Astrocyte of the spinal cord (primary cell): ENCODE measurements around the gene TMEM129.
"Not testable (repeated sequence)": the region's sequence is repeated elsewhere in the genome, so short reads cannot be mapped to it uniquely, and the experiment has no call there.

Experiments
- DNase-seq: peaks from one replicate; pipeline ENCODE4 v3.0.0; 2011; ENCODE audit warnings: low read depth, low spot score
- H3K4me3 ChIP-seq: 2 replicates; pipeline ENCODE4 v1.5.1; 2011; ENCODE audit warnings: low read depth, mild to moderate bottlenecking, low read length, moderate library complexity
- in situ Hi-C: cut with HindIII; loops from 2 replicates; pipeline ENCODE4 v1.10.0; 2017; ENCODE audit warnings: low sequenced_read_pairs
- TF ChIP-seq, protein P1 (sequence below): IDR thresholded peaks from 2 replicates; pipeline ENCODE4 v1.5.1; 2012; ENCODE audit warnings: low read depth, mild to moderate bottlenecking, low read length, inconsistent platforms

TMEM129 gene

DNA sequence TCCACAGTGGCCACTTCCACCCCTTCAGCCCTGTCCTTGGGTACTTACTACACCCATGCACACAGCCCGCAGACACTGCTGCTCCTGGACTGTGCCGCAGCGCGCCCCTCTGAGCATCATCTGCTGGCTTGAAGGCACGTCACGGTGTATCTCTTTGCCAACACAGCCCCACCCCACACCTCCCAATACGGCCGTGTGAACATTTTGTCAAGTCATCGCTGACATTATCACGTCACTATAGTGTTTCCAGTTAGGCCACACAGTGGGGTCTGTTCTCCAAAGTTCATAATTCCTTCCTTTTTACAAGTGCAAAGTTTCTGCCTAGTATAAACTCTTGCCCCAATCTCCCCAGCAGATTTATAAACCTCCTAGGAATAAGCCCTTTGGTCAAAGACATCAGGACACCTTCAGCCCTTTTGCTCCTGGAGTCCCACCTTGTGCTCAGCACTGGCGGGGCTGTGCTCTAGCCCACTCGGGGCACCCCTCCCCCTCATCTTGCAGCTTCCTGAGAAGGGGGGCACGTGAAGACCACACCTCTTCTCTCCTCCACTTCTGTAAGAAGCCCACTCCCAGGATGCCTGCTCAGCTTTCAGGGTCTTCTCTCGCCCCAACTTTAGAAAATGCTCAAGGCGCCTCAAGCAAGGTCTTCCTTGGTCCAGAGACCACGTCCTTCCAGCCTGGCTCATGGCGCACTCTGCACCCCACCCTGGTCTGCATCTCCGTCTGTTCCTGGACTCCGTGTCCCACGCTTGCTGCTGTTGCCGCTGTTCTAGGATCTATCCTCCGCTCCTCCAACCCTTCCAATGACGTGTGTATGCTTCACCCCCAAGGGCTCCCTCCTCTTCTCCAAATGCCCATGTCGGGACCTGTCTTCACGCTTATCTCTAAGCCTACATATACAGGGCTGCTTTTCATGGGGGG, 44.3 kb downstream of the TMEM129 start:
- DNase-seq = no peak
- H3K4me3 ChIP-seq = no peak overlapping the region
- in situ Hi-C loops = no loop called here
- TF ChIP-seq, protein P1, sequence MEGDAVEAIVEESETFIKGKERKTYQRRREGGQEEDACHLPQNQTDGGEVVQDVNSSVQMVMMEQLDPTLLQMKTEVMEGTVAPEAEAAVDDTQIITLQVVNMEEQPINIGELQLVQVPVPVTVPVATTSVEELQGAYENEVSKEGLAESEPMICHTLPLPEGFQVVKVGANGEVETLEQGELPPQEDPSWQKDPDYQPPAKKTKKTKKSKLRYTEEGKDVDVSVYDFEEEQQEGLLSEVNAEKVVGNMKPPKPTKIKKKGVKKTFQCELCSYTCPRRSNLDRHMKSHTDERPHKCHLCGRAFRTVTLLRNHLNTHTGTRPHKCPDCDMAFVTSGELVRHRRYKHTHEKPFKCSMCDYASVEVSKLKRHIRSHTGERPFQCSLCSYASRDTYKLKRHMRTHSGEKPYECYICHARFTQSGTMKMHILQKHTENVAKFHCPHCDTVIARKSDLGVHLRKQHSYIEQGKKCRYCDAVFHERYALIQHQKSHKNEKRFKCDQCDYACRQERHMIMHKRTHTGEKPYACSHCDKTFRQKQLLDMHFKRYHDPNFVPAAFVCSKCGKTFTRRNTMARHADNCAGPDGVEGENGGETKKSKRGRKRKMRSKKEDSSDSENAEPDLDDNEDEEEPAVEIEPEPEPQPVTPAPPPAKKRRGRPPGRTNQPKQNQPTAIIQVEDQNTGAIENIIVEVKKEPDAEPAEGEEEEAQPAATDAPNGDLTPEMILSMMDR = no peak

DNA sequence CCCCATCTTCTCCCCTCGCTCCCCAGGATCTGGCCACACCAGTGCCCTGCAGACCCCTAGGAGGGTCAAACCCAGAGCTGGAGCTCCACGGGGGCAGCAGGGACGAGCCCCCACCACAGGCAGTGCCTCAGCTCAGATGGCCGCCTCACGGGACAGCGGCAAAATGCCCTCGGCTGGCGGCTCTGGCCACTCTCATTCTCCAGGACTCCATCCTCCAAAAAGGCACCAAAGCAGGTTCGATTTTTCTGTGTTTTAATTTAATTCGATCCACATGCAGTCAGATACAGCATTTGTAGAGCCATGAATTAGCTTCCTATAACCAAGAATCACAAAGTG, 45.4 kb downstream of the TMEM129 start:
- H3K4me3 ChIP-seq = no peak overlapping the region
- in situ Hi-C loops = no loop called here
- TF ChIP-seq, protein P1 = no peak
- DNase-seq = no peak

DNA sequence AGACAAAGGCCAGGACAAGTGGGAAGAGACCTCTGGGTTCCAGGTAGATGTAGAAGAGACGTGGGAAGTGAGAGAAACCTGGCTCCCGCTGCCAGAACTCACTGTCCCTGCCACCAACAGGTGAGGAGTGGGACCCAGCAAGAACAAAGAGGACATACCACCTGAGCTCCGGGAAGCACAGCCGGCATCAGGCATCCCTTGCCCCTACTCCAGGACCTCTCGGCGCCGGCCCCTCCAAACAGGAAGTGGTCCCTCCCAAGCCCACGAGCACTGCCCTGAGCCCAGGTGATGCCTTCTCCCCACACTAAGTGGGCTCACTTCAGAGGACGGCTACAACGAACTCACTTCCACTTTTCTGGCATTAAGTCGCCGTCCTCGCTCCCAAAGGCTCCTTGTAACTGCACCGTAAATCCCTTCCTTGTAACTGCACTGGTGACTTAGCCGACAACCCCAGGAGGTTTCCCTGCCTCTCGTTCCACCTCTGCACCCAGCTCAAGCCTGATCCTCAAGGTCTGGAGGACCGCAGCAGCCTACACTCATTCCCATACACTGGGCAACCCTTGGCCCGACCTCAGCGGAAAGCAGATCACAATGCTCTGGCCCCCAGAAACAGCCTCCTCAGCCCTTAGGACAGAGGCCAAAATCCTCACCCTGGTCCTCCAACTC, 45.9 kb downstream of the TMEM129 start:
- in situ Hi-C loops = no loop called here
- H3K4me3 ChIP-seq = no peak overlapping the region
- no peak for DNase-seq
- TF ChIP-seq, protein P1 = no peak

DNA sequence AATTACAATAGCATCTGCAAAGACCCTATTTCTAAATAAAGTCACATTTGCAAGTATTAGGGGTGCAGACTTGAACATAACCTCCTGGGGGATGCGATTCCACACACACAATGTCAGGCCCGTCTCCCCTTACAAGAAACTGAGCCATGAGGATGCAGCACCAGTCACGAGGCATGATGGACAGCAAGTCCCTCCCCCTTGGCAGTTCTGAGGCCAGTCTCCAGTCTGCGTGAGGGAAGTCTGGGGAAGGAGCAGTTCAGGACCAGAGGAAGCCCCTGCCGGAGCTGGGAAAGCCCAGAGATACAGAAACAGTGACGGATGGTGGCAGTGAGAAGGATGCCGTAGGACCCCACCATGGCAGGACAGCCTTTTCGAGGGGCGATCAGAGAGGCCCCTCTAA, 46.4 kb downstream of the TMEM129 start:
- TF ChIP-seq, protein P1 = no peak
- DNase-seq = no peak
- in situ Hi-C loops = no loop called here
- no peak overlapping the region for H3K4me3 ChIP-seq

DNA sequence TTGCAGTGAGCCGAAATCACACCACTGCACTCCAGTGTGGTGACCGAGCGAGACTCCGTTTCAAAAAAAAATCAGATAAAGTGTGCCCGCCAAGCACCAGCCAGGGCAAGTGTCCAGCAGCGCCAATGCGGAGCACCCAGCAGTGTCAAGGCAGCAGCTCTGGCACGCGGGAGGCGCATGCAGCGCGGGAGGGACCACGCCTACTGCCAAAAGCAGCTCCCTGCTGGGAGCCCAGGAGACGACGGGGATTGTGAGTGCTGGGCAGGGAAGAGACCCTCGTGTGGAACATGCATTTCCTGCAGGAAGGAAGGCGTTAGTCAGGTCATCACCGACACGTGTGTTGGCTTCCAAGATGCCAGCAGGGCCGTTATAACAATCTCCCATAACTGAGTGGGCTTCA, 47.5 kb downstream of the TMEM129 start:
- in situ Hi-C loops = no loop called here
- TF ChIP-seq, protein P1 = no peak
- no peak for DNase-seq
- no peak overlapping the region for H3K4me3 ChIP-seq

DNA sequence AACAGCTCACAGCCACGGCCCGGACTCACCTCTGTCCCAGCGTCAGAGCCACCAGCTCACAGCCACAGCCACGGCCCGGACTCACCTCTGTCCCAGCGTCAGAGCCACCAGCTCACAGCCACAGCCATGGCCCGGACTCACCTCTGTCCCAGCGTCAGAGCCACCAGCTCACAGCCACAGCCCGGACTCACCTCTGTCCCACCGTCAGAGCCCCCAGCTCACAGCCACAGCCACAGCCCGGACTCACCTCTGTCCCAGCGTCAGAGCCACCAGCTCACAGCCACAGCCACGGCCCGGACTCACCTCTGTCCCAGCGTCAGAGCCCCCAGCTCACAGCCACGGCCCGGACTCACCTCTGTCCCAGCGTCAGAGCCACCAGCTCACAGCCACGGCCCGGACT, 50.1 kb downstream of the TMEM129 start:
- DNase-seq, in situ Hi-C loops, H3K4me3 ChIP-seq: not testable (repeated sequence)

DNA sequence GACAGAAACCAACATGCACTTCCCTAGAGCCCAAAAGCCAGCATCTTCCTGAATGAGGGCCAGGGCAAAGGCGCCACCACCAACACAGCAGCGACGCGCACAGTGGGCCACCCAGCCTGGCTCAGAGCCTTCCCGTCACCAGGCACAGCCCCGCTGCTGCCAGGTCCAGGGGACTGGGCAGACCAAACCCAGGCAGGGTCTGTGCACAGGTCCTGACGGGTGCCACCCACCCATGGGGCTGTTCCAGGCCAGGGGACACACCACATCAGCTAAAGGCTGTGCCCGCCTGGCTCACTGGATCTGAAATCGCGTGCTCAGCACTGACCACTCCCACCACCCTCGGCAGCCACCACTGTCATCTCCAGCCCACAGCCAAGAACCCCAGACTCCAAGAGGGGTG, 50.8 kb downstream of the TMEM129 start:
- in situ Hi-C loops = no loop called here
- H3K4me3 ChIP-seq = no peak overlapping the region
- TF ChIP-seq, protein P1 = no peak
- no peak for DNase-seq
